Measurements from ENCODE around the gene BCOR.

Gene BCOR

DNA sequence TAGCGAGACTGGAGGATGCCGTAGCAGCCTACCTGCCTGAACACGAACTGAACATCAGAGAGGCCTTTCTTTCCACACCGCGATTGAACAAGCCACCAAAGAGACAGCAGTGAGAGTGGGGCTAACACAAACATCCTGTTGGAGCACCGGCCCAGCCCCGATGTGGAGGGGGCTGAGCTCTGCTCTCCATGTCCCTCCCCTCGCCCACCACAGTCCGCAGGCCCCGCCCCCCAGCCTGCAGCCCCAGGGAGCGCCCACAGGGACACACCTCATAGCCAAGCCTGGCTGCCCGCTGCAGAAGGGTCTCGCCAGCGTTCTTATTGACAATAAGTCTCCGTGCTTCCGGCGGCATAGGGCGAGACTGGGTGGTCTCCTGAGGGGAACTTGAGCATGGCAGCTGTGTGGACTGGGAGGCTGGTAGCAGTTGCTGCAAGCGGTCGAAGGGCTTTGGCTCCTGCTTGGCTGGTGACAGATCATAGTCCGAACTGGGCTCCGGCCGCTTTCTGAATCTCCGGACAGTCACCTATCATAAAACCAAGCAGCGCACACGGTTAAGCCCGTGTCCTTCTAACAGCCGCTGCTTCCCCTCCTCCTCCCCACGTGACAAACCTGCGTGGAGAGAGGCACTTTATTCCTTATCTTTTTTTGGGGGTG, 35.8 kb downstream of the BCOR start:
- DNase-seq: no peak

DNA sequence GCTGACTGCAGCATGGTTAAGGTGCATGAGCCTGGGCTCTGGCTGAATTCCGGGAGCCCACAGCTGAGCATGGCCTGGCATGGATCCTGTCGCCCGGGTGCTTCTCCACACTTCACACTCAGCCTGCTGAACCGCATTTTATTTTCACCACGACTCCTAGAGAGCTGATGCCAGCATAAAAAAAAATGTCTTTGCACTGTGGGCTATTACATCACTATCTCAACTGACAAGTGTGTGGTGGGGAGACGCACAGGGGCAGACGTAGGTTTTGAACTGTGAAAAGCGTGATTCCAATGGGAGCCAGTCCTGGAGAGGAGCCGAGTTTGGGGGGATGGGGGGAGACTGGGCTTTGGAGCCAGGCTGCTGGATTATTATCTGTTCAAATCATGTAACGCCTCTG, 36.8 kb downstream of the BCOR start:
- DNase-seq: no peak

DNA sequence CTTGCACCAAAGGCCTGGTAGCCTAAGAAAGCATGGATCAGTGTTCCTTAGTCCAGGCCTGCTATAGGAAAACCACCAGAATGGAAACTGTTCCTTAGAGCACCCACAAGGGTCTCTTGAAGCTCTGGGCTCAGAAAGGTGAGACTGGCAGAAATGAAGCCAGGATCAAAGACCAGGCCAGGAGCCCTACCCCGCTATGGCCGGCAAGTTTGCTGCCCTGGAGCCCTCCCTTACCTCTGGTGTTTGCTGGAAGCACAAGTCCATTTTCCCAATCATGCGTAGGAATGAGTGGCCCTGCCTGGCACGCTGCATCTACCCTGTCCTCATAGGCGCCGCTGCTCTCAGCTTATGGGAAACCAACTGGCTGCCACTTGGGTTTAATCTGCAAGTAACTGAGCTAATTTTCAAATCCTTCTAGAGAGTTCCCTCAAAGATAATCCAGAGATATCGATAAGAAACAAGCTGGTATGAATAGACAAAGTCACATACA, 37.4 kb downstream of the BCOR start:
- DNase-seq: no peak

DNA sequence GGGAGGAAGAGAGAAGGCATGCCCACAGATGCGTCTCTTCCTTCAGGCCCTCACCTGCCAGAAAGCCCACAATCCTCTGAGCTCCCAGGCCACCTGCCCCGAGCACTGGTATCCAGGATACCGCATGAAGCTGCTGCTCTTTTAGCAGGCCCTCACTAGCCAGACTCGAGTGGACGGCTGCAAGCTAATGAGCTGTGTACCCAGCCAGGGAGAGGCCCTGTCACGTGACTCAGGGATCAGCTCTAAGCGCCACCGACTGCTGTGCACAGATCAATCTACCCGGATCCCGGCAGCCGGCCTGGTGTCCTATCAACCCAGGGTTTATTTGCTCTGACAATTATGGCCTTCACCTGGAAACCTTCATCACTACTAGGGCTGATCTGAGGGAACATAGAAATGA, 39.0 kb downstream of the BCOR start:
- no peak for DNase-seq

DNA sequence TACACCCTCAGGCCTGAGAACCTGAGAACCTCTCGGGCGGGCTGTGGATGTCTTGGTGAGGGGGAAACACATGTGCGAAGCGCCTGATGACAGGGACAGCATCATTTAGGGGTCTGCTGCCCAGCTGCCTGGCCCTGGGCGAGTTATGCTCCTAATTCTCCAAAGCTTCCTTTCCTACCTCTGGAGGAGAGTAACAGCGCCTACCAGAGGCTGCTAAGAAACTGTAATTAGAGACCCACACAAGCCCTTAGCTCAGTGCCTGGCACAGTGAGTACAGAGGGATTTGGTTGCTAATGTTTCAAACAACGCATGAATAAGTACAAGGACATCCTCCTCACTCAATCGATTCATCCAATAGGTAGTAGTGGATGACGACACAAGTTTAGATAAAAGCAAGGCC, 40.4 kb downstream of the BCOR start:
- DNase-seq: peak; percentile 1

DNA sequence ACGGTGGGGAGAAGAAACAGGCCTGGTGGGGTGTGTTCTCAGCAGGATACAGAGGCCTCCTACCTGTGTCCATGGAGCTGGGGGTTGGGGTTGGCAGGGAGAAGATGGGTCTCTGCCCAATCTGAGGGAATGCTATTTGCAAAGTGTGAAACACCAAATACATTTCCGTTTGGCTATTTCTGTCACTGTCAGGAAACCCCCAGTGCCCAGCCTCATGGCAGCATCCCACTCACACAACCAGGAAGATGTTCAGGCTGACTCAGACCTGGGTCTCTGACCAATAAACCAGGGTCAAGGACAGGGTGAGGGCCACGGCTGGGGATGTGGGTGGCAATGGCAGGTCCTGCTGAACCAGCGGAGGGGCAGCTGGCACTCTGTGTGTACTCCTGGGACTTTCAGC, 41.3 kb downstream of the BCOR start:
- DNase-seq: no peak

DNA sequence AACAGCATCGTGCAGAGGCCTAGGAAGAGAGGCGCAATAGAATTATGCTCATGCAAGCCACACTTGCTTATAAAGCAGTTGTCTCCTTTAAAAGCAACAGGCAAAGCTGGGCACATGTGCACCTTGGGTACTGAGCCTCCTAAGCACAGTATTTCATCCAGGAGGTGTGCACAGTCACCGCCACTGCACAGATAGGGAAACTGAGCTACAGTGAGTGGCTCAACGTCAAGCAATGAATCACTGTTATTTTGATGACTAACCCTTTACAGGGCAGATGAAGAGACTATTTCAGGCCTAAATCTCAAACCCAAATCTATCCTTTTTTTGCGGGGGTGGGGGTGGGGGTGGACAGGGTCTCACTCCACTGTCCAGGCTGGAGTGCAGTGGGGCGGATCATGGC, 42.3 kb downstream of the BCOR start:
- DNase-seq: no peak

DNA sequence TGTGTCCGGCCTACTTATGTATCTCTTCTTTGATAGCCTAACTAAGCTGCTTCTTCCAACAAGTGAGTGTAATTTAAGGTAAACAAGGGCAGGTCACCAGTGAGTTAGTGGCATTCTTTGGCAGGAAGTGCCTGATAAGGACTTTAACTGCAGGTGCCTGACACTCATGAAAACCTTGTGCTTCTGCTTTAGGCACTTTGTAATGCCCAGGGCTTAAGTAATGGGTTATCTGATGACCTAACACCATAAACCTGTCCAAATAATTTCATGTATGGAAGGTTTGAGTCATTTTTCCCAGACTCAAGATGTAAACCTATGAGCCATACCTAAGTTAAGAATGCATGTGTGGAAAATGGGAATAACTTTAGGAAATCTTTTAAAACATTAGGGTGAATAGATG, 43.0 kb downstream of the BCOR start:
- DNase-seq: no peak

DNA sequence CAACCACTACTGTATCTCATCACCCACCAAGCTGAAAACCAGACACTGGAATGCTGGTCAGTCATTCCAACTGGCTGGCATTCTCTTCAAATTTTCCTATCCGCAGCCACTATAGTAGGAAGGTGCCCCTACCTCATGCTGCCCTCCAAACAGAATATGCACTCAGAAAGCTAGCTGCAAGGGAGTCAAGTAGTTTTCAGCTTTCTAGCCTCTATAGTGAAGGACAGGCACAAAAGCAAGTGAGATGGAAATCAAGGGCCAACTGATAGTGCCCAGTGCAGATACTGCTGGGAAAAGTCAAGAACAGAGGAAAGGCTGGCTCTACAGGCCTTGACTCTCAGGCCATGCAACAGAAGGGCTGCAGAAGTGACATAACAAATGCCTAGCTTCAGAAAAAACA, 47.2 kb downstream of the BCOR start:
- DNase-seq: peak; percentile 17

DNA sequence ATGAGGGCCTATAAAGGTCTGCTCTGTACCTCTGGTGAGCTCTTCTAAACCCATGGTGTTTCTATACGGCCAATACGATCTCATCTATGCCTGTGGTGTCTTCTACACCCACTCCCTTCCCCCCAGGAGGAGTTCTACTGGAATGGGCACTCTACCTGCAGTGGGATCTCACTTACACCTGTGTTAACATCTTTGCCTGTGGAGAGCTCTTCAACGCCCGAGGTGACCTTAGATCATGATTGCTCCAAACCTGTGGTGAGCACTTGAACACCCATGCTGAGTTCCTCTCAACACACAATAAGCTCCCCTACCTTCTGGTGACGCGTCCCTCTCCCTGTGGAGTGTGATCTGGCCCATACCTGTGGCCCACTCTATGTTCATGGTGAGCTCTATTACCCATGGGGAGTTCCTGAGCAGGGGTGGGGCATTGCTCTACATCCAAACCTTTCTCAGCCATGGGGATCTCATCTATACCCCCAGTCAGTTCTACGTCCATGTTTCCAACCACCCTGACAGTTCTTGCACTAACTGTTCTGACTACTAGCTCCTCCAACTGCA, 48.6 kb downstream of the BCOR start:
- DNase-seq: no peak

DNA sequence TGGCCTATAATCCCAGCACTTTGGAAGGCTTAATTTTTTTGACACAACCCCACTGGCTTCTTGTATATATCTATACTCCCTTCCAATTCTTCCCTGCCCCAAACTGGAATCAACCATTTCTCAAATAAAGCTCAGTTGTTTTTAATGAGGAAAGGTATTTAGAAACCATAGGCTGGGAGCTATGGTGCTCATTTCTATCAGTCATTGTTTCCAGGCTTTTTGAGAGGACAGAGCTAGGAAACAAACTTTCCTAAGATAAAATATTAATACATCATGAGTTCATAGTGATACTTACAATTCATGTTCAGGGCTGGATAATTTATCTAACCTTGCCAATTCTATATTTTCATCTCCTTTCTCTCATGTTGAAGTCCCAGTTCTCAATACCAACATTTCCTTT, 50.3 kb downstream of the BCOR start:
- no peak for DNase-seq

DNA sequence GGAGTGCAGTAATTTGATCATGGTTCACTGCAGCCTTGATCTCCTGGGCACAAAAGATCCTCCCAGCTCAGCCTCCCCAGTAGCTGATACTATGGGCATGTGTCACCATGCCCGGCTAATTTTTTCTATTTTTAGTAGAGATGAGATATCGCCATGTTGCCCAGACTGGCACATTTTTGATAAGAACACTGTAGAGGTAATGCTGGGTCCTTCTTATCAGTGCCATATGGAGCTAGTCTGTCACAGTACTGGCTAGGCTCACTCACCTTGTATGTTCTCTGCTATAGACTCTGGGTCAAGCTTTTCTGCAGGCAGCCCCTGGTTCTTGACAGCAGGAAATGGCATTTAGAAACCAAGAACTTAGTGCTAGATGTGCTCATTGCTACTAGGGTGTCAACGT, 53.9 kb downstream of the BCOR start:
- no peak for DNase-seq

DNA sequence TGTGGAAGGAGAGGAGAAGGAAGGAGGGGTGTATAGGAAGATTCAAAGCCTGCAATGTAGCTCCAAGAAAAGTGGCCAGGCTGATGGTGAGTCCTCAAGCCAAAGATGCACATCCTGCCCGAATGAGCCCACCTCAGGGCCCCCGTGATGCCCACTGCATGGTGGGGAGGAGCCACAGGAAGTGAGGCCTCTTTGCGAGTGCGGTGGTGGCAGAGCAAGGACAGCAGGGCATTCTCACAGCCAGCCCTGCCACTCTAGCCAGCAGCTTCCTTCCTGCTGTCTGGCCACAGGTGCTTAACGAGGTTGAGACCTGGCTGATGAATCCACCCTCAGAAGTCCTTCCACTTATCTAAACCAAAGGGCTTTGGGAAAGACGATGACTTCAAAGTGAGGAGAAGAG, 55.8 kb downstream of the BCOR start:
- DNase-seq: no peak

DNA sequence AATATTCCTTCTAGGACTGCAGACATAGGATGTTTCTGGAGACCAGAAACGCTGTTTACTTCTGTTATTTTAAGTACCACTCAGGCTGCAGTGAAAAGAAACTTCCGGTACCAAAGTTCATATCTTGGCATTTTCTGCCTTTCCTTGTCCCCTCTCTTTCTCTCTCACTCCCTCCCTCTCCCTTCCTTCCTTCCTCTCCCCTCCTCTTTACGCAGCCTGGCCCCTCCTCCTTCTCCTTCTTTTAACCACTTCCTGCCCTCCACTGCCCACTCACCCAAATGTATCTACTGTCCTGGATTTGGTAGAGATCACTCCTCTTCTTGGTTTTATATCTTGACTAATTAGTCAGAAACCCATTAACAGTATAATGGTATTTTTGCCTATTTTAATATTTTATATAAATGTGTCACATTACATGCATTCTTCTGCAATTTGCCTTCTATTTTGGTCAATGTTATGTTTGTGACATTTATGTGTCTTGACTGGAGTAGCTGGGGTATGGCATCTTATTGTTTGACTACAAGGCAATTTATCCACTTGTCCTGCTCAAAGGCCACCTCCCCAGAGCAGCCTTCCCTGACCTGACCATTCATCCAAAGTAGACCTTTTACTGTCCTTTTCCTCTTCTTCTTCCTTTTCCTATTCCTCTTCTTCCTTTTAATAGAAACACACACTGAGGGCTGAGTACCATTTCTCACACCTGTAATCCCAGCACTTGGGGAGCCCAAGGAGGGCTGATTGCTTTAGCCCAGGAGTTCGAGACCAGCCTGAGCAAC, 56.9 kb downstream of the BCOR start:
- DNase-seq: peak; percentile 49

DNA sequence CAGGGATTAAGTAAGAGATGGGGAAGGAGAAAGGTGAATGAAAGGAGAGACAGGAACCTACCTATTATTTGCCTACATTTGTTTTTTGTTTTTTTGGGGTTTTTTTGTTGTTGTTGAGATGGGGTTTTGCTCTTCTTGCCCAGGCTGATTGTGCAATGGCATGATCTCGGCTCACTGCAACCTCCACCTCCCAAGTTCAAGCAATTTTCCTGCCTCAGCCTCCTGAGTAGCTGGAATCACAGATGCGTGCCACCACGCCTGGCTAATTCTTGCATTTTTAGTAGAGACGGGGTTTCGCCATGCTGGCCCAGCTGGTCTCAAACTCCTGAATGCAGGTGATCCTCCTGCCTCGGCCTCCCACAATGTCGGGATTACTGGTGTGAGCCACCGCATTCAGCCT, 57.9 kb downstream of the BCOR start:
- DNase-seq: no peak

DNA sequence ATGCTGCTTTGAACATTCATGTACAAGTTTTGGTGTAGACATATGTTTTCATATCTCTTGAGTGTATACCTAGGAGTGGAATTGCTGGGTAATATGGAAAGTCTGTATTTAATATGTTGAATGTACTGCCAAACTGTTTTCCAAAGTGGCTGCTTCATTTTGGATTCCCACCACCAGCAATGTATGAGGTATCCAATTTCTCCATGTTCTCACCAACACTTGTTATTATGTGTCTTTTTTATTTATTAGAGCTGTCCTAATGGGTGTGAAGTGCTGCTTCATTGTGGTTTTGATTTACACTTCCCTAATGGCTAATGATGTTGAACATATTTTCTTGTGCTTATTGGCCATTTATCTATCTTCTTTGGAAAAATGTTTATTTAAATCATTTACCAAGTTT, 60.4 kb downstream of the BCOR start:
- no peak for DNase-seq

DNA sequence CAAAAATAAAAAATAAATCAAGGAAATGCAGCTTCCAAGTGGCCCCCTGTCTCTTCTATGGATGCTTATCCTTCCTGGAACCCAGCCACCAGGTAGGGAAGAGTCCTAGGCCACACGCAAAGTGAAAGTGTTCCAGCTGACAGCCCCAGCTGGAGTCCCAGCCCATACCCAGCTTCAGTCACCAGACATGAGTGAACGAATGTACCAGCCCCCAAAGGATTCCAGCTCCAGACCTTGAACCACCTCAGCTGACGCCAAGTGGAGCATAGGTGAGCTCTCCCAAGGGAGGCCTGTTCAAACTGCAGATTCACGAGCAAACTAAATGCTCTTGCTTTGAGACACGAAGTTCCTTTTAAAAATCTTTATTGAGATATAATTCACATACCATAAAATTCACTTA, 62.0 kb downstream of the BCOR start:
- no peak for DNase-seq

DNA sequence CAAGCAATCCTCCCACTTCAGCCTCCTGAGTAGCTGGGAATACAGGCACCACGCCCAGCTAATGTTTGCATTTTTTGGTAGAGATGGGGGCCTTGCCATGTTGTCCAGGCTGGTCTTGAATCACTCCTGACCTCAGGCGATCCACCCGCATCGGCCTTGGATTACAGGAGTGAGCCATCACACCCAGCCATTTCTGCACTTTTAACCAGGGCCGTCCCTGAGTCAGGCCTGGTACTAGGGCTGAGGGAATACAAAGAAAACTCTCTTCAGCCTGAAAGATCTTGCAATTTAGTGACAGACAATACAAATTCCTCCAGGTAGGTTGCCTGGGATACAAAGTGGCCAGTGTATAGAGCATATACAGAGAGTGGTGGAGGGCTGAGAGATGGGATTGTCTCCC, 65.8 kb downstream of the BCOR start:
- DNase-seq: no peak

DNA sequence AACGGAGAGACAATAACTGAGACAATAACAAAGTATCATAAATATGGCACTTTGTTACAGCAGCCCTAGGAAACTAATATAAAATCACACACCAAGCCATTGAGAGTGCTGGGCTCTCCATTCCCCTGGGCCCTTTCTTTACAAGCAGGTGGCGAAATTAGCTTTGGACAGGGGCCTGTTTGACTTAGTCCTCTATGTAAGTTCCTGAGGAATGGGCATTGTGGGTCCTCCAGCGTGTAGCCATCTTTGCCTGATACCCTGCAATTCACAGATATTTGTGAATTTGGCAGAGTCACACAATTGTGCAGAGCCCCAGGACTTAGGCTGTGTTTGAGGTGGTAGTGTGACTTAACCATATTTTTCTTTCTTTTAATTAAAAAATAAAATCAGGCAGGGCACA, 67.6 kb downstream of the BCOR start:
- no peak for DNase-seq

DNA sequence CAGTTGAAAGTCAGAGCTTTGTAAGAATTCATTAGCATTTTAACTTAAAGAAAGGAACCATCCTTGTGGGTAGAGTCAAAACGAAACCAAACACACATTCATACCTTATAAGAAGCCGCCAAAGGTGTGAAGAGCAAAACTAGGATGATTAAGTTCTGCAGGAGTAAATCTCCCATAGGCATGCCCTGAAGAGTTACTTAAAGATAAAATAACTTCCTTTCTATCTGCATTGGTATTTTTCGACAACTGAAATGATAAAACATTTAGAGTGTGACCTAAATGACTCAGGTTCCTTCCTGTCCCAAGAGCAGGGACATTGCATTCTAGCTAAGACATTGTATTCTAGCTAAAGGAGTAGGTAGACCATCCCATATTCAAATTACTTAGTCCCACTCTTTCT, 75.3 kb downstream of the BCOR start:
- no peak for DNase-seq

DNA sequence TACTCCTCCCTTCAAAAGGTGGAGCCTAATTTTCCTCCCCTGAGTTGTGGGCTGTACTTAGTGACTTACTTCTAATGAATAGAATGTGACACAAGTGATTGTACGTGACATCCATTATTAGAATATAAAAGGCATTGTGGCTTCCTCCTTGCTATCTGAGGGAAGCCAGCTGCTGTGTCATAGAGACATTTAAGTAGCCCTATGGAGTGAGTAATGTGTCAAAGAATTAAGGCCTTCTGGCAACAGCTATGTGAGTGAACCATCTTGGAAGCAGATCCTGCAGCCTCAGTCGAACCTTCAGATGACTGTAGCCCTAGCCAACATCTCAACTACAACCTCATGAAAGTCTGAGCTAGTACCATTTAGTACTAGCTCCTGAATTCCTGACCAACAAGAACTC, 76.1 kb downstream of the BCOR start:
- peak; percentile 1 for DNase-seq

DNA sequence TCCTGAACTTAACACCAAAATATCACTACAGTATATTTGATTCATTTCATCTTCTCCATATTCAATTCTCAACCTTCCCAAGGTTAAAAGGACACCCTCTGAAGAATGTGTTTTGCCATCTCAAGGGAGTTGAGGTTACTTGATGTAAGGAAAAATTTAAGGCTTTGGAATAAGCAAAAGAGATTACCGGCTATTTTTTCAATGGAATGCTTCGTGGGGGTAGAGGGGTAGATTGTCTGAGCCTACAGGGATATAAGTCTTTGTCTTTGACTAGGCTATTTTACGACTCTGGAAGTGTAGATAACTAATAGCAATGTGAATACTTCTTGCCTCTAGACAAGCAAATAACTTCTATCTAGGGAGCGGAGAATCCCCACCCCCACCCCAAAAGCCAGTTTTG, 78.2 kb downstream of the BCOR start:
- DNase-seq: no peak

DNA sequence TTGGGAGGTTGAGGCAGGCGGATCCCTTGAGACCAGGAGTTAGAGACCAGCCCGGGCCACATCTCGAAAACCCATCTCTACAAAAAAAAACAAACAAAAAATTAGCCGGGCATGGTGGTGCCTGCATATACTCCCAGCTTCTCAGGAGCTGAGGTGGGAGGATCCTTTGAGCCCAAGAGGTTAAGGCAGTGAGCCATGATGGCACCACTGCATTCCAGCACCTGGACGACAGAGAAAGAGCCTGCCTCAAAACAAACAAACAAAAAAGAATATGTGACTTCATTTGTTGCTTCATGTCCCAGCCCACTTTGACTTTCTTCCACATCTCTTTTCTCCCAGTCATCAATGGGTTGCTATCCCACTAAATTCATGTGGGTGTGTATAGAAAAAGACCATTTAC, 79.7 kb downstream of the BCOR start:
- DNase-seq: no peak

DNA sequence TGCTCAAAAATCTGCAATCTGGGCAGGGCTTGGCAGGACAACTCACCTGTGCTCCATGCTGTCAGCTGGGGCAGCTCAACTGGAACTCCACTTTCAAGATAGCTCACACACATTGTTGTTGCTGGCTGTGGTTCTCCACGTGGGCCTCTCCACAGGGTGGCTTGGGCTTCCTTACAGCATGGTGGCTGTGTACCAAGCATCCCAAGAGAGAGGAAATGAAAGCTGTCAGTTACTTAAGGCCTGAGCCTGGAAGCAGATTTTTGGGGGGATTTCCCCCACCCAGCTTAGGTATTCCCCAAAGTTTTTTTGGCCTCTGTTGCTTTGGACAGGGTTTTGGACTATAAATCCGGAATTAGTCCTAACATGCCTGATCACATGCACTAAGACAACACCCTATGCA, 81.0 kb downstream of the BCOR start:
- DNase-seq: no peak

DNA sequence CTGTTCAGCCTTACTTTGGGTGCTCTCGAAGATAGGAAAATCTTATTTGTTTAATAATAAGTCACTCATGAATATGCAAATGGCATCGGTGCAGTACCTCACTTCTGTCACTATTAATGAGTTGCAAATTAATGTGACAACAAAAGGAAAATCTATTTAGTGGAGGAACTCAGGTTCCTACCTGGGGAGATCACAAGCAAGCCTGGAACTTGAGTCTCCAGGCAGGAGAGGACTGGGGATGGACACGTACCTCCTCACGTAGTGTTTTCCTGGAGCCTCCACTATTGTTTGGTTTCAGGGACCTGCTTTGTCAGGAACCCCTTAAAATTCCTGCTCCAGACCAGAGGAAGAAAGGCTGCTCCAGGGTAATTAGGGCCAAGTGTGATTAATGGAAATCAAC, 82.1 kb downstream of the BCOR start:
- no peak for DNase-seq

Measured in OCI-M1 (cell line).